ELF-1 (cell line): ENCODE results near the gene CNGA4.
"Not testable (repeated sequence)": the region's sequence is repeated elsewhere in the genome, so short reads cannot be mapped to it uniquely, and the experiment has no call there.

Experiments used
- DNase-seq: peaks from one replicate; pipeline ENCODE4 v3.0.0-alpha.2; 2016; ENCODE audit warnings: low read depth, low spot score

Gene CNGA4

DNA sequence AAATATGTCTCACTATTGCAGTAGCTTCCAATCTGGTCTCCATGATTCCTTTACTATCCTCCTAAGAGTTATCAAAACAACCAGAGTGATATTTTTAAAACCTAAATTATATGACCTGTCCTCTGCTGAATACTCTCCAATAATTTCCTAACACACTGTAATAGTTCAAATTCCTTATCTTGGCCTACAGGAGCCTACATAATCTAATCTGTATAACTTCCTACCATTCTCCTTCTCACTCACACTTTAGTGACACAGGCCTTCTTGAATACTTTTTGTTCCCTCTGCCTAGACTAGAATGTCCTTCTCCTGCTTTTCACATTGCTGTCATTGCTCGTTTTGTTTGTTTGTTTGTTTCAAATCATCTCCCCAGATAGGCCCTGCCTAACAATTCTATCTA, 13.9 kb upstream of the CNGA4 start:
- no peak for DNase-seq

DNA sequence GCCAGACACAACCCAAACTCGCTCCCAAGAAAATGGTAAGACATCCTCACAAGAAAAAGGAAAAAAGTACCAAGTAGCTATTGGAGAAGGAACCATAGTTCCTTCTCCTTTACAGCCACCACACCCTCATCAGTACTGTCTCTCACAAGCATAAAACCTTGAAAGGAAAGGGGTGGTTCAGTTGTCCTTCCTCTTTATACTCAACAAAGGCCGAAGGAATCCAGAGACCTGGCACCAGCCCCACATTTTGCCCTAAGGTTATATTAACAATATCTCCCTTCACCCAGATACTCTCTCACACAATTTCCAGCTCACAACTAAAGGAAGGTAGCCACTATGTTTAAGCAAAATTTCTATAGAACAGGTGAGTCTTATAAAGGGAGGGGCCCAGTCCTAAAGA, 13.0 kb upstream of the CNGA4 start:
- no peak for DNase-seq

DNA sequence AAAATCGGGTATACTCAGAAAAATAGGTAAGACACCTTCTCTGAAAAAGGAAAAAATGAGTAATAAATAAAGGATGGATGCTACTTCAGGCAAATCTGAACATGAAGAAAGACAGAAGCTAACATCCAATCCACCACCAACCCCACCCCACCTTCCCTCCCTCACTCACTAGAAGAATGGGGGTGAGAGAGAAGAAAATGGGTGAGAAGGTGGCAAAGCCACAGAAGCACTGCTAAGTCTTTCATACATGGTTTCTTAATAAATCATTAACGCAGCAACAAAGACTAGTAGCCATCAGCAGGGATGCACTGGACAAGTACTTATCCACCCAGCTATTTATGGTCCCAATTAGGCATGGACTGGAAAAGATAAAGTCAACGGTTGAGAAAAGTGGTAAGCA, 10.4 kb upstream of the CNGA4 start:
- DNase-seq: no peak

DNA sequence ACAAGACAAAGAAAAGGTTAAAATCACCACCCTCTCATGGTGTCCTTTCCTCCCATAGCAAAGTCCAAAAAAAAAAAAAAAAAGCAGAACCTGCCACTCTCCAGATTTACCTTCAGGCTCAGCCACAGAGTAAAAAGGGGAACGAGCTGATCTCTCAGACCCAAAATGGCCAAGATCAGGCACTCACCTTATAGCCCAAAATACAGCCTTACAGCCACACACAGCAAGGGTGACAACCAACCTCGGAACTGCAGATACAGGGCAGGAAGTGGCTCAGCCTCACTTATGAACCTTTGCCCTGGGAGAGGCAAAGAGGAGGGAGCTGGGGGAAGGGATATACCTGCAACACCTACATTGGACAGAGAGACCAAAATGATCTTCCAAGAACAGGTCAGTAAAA, 9.0 kb upstream of the CNGA4 start:
- no peak for DNase-seq

DNA sequence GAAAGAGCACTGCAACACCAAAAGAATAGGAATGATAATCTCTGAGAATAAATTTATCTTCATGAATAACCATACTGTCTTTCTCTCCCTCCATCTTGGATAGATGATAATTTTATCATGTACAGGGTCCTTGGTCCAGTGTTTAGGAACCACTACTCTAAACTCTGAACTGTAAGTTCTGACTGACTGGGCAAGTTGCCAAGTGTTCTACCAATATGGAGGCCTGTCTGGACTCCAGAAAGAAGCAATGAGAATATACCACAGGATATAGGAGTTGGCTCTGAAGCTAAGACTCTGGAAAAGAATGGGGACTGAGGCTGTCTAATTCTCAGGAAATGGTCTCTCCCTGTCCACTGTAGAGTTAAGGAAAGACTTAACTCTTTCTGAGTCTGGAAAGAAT, 6.0 kb upstream of the CNGA4 start:
- no peak for DNase-seq

DNA sequence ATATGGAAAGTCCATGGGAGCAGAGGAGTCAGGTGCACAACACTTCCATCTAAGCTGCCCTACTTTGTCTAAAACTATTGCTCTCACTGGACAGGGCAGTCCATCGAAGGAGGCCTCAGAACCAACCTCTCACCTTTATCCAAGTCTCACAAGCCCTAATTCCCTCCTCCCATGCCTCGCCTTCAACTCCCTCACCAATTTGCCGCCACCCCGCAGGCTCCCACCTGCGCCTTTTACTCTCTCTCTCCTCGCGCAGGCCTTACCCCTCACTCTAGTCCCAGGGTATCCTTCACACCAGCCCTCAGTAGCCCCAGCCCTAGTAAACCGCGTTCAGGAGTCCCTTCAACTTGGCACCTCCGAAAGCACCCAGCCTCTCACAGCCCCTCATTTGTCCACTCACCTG, 4.9 kb upstream of the CNGA4 start:
- no peak for DNase-seq

DNA sequence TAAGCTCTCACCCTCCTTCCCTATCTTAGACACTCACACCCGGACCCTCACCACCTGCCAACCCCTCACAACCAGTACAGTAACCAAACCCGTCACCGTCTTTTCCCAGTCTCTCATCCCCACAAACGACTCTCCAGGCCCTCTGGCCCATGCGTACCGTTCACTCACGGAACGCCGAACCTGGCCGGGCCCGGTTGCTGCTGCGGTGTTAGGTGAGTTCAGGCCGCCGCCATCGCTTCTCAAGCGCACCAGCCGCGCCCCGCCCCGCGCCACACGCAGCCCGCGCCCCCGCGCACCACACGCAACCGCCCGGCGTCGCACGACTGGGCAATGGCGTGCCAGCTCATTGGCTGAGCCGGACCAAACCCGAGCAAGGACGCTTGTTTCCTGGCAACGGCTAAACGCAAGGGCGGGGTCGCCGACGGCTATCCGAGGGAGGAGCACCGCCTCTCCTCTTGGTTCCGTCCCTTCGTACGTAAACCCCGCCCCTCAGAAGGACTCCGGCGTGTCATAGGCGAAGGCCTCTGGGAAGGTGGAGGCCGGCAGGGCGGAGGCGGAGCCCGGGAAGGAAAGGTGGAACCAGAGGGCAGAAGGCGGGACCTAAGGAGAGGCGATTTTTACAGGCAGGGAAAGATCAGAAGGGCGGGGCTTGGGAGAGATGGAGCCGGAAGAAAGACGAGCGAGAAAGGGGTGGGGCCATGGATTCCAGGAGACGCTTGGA, 4.3 kb upstream of the CNGA4 start, which contains the start of gene FHIP1B:
Gene FHIP1B (minus strand): TSS at position 250 of the 721 bp plus-strand sequence. CDS start 10,120 bp downstream, outside the sequence.
- DNase-seq: peak; percentile 100

DNA sequence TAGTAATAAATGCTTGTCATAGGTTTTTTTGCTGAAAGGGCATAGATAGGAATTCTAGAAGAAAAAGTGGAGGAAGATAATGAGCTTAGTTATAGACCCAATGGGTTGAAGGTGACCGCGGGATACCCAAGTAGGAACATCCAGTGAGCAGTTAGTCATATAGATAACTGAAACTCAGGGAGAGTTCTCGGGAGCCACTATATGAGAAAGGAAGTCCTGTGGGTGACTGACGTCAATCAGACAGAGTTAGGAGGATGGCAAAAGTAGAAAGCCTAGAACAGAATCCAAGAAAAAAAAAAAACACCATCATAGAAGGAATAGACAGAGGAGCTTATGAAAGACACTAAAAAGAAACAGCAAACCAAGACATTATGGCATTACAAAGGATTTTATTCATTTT, 1.6 kb upstream of the CNGA4 start:
- DNase-seq: no peak

DNA sequence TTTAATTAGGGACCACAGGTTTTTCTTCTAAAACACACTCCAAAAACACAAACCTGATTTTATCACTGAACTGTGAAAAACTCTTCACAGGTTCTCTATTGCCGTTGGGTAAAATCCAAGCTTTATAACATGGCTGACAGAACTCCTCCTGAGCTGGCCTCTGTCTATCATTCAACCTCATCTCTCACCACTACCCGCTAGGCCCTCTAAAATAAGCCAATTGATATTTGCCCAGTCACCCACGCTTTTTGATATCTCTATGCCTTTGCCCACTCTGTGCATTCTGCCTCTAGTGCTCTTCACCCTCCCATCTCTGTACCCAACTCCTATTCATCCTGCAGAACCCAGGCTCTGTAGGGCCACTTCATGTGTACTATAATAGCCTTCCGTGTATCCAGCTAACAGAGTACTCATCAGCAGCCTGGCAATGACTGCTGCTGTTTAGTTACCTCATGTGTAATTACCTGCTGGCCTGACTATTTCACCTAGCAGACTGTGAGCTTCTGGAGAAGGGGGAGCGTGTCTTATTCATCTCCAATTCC, 1.1 kb upstream of the CNGA4 start:
- DNase-seq: no peak

DNA sequence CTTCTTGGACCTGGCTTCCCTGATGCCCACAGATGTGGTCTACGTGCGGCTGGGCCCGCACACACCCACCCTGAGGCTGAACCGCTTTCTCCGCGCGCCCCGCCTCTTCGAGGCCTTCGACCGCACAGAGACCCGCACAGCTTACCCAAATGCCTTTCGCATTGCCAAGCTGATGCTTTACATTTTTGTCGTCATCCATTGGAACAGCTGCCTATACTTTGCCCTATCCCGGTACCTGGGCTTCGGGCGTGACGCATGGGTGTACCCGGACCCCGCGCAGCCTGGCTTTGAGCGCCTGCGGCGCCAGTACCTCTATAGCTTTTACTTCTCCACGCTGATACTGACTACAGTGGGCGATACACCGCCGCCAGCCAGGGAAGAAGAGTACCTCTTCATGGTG, 1.2 kb downstream of the CNGA4 start:
- DNase-seq: no peak

DNA sequence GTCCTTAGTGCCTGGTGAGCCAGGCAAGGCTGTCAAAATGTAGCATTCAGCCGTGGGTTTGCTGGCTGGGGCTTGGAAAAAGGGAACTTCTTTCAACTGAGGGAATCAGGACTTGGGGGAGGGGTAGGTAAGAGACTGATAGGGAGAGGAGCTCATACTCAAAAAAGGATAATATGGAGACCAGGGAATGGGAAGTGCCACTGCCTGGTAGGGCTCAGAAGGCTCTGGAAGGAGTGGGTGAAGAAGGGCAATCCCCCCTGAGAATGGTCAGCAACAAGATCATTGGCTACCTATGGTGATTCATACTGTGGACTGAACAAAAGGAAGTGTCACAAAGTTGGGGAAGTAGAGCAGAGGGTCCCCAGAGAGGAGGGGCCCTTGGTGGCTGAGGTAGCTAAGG, 1.9 kb downstream of the CNGA4 start:
- no peak for DNase-seq

DNA sequence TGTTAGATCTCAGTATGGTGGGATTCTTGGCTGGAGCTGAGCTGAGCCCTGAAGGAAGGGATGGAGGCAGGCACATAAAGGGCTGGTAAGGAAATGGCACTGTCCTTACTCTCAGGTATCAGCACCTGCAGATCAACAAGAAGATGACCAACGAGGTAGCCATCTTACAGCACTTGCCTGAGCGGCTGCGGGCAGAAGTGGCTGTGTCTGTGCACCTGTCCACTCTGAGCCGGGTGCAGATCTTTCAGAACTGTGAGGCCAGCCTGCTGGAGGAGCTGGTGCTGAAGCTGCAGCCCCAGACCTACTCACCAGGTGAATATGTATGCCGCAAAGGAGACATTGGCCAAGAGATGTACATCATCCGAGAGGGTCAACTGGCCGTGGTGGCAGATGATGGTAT, 2.4 kb downstream of the CNGA4 start:
- DNase-seq: no peak

DNA sequence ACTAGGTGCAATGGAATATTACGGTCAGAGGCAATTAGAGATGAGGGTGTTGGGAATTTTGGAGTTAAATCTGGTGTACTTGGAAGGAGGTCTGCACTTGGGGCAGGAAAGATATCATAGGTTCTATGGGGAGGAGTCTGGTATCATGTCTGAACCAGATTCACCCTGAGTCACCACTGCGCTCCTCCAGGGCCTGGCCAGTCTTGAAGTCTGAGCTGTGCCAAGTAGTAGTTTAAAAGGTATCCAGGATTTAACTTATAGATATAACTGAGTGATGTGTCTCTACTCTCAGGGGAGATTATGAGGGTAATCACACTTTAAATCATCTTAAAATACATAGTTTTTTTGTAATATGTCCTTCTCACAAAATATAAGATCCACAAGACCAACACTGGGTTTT, 6.6 kb downstream of the CNGA4 start:
- DNase-seq: no peak

DNA sequence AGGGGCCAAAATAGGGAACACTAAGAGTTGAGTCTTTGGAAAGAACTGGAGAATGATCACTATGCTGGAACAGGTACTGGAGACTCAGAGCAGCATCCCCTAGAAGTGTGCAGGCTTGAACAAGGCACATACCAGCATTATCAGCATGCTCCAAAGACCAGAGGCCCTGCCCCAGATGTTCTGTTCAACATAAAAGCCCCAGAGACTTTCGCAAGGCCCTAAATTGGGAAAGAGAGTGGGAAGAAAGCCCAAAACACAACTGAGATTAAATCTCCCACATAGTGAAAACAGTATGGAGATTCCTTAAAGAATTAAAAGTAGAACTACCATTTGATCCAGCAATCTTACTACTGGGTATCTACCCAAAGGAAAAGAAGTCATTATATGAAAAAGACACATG, 9.4 kb downstream of the CNGA4 start:
- peak; percentile 26 for DNase-seq

DNA sequence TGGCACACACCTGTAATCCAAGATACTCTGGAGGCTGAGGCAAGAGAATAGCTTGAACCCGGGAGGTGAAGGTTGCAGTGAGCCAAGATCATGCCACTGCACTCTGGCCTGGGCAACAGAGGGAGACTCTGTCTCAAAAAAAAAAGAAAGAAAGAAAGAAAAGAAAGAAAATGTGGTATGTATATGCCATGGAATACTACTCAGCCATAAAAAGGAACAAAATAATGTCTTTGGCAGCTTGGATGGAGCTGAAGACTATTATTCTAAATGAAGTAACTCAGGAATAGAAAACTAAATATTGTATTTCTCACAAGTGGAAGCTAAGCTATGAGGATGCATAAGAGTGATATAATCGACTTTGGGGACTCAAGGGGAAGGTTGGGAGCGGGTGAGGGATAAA, 10.0 kb downstream of the CNGA4 start:
- DNase-seq: not testable (repeated sequence)

DNA sequence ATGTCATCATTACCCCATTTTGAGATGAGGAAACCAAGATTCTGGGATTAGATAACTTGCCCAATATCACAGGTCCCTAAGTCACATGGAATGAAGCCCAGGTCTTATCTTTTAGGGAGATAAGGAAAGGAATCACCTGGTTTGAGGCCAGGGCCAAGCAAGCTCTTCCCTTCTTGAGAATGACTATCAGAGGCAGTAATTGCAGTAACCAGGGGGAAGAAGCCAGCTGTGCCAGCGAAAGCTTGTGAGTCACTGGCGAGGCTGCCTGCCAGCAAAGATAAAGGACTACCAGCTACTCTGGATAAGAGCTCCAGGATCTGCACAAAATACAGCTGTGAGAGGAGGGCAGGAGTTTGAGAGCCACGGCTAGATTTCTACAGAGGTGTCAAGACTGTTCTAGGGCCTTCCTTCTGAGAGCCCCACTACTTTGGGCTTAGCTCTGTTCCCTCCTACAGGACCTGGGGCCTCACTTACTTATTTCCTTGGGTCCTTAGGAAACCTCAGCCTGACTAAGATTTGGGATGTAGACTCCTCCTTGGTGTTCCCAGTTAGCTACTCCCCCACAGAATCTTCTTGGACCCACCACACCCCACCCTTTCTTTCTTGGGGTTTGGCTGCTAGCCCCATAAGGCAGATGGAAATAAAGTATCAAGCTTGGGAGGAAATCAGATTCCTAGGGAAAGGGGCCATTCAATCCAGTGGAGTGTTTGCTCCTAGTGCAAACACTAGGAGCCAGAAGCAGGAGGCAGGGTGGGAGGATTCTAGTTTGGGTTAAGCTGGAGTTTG, 11.1 kb downstream of the CNGA4 start:
- DNase-seq: peak; percentile 61

DNA sequence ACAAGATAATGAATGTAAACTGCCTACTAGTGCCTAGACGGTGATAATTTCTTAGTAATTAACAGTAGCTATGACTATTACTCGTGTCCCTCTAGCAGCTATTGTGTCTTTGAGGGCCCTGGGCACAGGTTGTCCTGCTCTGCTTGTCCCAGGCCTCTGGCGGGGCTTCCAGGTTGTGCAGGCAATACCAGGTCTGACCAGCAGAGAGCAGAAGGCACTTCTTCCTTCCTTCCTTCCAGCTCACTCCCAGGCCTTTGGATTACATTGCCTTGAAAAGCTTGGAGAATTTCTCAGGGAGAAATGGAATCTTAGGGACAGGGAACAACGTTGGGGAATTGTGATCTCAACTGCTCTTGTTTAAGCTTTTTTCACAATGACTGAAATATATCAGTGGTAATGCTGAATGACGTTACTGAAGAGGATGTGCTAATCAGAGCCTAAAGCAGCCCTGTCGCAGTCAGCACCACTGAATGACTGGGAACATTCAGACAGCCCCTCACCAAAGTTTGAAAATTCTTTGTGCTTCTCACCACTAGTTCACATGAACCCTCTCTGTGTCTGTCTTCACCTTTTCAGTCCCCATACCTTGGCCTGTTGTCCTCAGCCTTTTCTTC, 12.3 kb downstream of the CNGA4 start:
- DNase-seq: peak; percentile 96

DNA sequence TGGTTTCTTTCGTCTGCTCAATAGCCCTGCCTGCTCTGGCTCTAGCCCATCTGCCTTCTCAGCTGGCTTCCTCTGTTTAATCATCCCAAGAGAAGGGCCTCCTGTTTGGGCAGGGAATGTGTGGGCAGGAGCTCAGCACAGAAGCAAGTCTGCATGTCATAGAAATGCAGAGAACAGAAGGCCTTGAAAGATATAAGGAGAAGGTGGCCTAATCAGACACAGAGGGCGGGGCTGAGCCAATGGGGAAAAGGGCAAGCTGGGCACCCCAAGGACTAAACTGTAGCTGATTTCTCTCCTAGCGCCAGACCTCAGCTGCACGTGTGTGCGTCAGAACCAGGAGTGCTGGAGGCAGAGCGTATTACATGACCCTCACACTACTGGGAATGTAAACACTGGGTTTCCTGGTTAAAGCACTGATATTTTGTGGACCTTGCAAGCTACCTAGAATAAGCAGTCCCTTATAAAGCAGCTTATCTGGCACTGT, 13.1 kb downstream of the CNGA4 start:
- peak; percentile 30 for DNase-seq

DNA sequence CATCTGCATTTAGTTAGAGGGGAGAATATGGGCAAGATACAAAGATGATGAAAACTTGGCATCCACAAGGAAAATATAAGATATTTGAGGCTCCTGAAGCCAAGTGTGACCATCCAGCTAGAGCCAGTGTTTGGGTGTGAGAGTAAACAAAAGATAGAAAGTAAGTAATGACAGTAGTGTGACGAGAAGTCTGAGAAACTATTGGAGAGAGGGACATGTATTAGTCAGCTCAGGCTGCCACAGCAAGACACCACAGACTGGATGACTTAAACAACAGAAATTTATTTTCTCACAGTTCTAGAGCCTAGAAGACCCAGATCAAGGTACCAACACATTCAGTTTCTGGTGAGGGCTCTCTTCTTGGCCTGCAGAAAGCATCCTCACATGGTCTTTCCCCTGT, 14.3 kb downstream of the CNGA4 start:
- DNase-seq: no peak

DNA sequence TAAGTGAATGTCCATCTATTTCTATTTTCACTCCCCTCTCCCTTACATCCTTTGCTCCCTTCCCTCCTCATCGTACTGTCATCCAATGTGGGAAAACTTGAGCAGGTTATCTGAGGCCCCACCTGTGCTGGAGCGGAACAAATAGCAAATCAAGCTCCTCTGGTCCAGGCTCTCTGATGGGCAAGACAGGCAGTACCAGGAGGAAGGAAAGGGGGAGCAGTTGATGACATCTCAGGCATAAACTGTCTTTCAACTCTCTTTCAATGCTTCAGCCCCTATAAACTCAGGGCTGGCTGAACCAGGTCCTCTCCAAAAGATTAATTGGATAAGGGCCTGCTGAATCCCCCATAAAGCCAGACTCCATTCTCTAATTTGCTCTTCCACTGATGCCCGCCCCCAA, 19.3 kb downstream of the CNGA4 start:
- DNase-seq: no peak

DNA sequence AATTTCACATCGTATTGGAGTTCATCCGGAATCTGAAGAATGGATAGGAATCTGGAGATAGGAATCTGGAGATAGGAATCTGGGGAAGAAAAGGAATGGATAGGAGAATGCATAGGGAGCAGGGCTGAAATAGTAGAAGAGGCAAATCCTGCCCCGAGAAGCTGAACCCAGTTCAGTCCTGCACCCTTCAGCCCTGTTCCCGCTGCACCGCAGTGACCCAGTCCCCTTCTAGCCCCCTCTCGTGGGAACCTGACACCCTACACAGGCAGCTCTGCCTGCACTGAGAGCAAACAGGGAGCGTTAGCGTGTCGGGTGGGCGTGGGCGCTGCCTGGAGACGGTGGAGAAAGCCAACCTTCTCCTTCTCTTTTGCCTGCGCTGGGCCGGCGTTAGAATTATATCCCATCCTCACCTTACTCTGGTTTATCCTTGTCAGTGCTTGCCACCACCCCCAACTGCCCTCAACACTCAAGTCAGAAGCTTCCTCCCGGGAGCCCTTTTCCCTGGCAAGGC, 19.7 kb downstream of the CNGA4 start:
- DNase-seq: peak; percentile 53

DNA sequence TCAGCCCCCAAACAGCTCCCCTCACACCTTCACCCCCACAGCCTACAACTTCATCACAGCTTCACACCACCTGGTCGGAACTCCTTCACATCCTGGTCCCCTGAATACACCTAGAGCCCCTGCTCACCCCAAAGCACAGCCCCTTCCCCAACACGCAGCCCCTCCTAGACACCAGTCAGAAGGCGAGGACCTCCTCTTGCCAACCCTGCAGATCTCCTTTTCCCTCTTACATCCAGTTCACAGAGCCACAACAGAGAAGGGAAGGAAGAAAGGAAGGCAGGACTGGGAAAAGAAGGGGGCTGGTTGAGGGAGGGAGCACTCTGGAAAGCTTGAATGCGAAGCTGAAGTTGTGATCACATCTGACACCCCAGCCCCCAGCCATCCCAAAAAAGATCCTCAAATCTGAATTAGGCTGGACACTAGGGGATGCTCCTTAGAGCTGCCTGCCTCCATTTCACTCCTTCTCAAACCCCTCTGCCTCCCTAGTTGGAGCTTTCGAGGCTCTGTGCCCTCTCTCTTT, 21.4 kb downstream of the CNGA4 start:
- DNase-seq: no peak
